Kidney epithelial cell (primary cell): ENCODE data around the gene KCNE4. TPM values are rescaled to one million over a fixed set of nuclear protein-coding genes. Genes with fewer than 3 reads are reported as not detected.

Source experiments
- DNase-seq: peaks from one replicate; pipeline ENCODE4 v3.0.0-alpha.2; 2010; ENCODE audit warnings: low read depth
- H3K27me3 ChIP-seq: 2 replicates; pipeline ENCODE4 v1.6.0; 2011; ENCODE audit warnings: low read length; ENCODE audit not compliant: control insufficient read depth, insufficient read depth
- H3K36me3 ChIP-seq: 2 replicates; pipeline ENCODE4 v1.5.1; 2011; ENCODE audit warnings: low read length; ENCODE audit not compliant: control insufficient read depth, insufficient read depth
- H3K4me3 ChIP-seq: 2 replicates; pipeline ENCODE4 v1.5.1; 2011; ENCODE audit warnings: low read depth, mild to moderate bottlenecking, control low read depth, low read length
- CTCF ChIP-seq: IDR thresholded peaks from 2 replicates; pipeline ENCODE4 v1.5.1; 2011; ENCODE audit warnings: mild to moderate bottlenecking, moderate library complexity, low read length, control low read depth, inconsistent platforms; ENCODE audit not compliant: insufficient read depth, poor library complexity, severe bottlenecking
- total RNA-seq: library from RNA; depleted of rRNA; stranded (reverse); fragments of >200 nt; gene quantifications from 2 replicates; pipeline ENCODE4 v1.2.3, GENCODE V29; 2015

The KCNE4 gene
- total RNA-seq, 1 donor from 2014 or later, result 0.25 TPM

- no peak overlapping the region for H3K4me3 ChIP-seq
Measured at GRCh38 chr2:223052548-223053483, 826 bp downstream of the KCNE4 start.

GRCh38 chr2:223053484-223054192, 1.6 kb downstream of the KCNE4 start:
- H3K27me3 ChIP-seq, result no peaks in the 10 kb centered on the region
- H3K36me3 ChIP-seq, result no peaks in the 10 kb centered on the region
- H3K4me3 ChIP-seq, result no peak overlapping the region
- DNase-seq, result no peak
- no peak for TF ChIP-seq CTCF

More at GRCh38 chr2:223052548-223053483, 826 bp downstream of the KCNE4 start:
- Histone ChIP-seq H3K36me3 (no peaks in the 10 kb centered on the region), H3K27me3 (no peaks in the 10 kb centered on the region)
- no peak for TF ChIP-seq CTCF
- DNase-seq, result no peak

- Histone ChIP-seq H3K4me3 (no peak overlapping the region), H3K36me3 (no peaks in the 10 kb centered on the region)
- TF ChIP-seq CTCF, result no peak
Measured at GRCh38 chr2:223054193-223054781, 2.3 kb downstream of the KCNE4 start.

GRCh38 chr2:223055140-223055539, 3.1 kb downstream of the KCNE4 start:
- TF ChIP-seq CTCF, result no peak
- Histone ChIP-seq H3K36me3 (no peaks in the 10 kb centered on the region), H3K4me3 (no peak overlapping the region), H3K27me3 (no peaks in the 10 kb centered on the region)
- DNase-seq, result no peak

More at GRCh38 chr2:223054193-223054781, 2.3 kb downstream of the KCNE4 start:
- no peak for DNase-seq
- H3K27me3 ChIP-seq, result no peaks in the 10 kb centered on the region

- Histone ChIP-seq H3K4me3 (no peak overlapping the region), H3K27me3 (no peaks in the 10 kb centered on the region), H3K36me3 (no peaks in the 10 kb centered on the region)
- DNase-seq, result no peak
- TF ChIP-seq CTCF, result no peak
Measured at GRCh38 chr2:223055836-223056235, 3.8 kb downstream of the KCNE4 start.
